RWPE2 (cell line): ENCODE data around the gene CSMD2.

Source experiments
- ATAC-seq: fragments of 200-7000 bp; cut with Tn5 transposase; 3 replicates; pipeline ENCODE4 v1.9.1; 2021; ENCODE audit warnings: low read depth
- DNase-seq: peaks from one replicate; pipeline ENCODE4 v3.0.0-alpha.2; 2020; ENCODE audit warnings: low spot score
- H3K27ac ChIP-seq: fragments of 450-650 bp; 2 replicates; pipeline ENCODE4 v1.5.1; 2017; ENCODE audit warnings: mild to moderate bottlenecking; ENCODE audit not compliant: poor library complexity, severe bottlenecking
- H3K27me3 ChIP-seq: fragments of 250-450 bp; sonication (Bioruptor Pico); 2 replicates; pipeline ENCODE4 v1.5.1; 2021; ENCODE audit warnings: mild to moderate bottlenecking, moderate library complexity; ENCODE audit not compliant: insufficient read depth, poor library complexity, severe bottlenecking
- H3K36me3 ChIP-seq: fragments of 250-450 bp; sonication (Bioruptor Pico); 2 replicates; pipeline ENCODE4 v1.5.1; 2020; ENCODE audit warnings: low read depth, mild to moderate bottlenecking, moderate library complexity
- H3K4me1 ChIP-seq: fragments of 250-450 bp; sonication (Bioruptor Pico); 2 replicates; pipeline ENCODE4 v1.5.1; 2021; ENCODE audit warnings: mild to moderate bottlenecking, moderate library complexity; ENCODE audit not compliant: insufficient read depth, poor library complexity, severe bottlenecking
- H3K4me3 ChIP-seq: fragments of 250-450 bp; sonication (Bioruptor Pico); 2 replicates; pipeline ENCODE4 v1.5.1; 2021; ENCODE audit warnings: mild to moderate bottlenecking, moderate library complexity; ENCODE audit not compliant: severe bottlenecking
- H3K9me3 ChIP-seq: fragments of 250-450 bp; sonication (Bioruptor Pico); 2 replicates; pipeline ENCODE4 v1.5.1; 2021; ENCODE audit warnings: mild to moderate bottlenecking, moderate library complexity; ENCODE audit not compliant: severe bottlenecking
- TF ChIP-seq, protein P1 (sequence below): fragments of 450-650 bp; IDR thresholded peaks from one replicate; pipeline ENCODE4 v1.5.1; 2017; ENCODE audit warnings: mild to moderate bottlenecking, moderate library complexity; ENCODE audit not compliant: poor library complexity, severe bottlenecking

The CSMD2 gene

DNA sequence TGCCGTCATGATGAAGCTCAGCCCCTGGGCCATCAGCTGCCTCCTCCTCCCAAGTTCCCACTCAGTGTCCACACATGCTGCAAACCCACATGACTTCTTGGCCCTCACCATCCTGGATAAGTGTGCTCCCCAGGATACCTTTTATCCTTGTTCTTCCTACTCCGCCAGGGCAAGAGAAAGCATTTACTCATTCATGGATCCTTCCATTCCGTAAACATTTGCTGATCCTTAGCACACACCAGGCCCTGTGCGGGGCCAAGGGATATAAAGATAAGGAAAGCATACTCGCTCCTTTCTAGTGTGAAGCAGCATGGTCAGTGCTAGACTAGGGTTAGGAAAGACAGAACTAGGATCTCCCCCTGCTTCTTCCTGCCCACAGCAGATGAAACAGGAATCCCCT lies 423.3 kb downstream of the CSMD2 start:
- Histone ChIP-seq H3K27me3 (no peaks in the 10 kb centered on the region), H3K4me3 (no peak overlapping the region), H3K4me1 (no peaks in the 10 kb centered on the region), H3K27ac (no peak overlapping the region), H3K9me3 (no peaks in the 10 kb centered on the region), H3K36me3 (no peaks in the 10 kb centered on the region)
- TF ChIP-seq, protein P1, sequence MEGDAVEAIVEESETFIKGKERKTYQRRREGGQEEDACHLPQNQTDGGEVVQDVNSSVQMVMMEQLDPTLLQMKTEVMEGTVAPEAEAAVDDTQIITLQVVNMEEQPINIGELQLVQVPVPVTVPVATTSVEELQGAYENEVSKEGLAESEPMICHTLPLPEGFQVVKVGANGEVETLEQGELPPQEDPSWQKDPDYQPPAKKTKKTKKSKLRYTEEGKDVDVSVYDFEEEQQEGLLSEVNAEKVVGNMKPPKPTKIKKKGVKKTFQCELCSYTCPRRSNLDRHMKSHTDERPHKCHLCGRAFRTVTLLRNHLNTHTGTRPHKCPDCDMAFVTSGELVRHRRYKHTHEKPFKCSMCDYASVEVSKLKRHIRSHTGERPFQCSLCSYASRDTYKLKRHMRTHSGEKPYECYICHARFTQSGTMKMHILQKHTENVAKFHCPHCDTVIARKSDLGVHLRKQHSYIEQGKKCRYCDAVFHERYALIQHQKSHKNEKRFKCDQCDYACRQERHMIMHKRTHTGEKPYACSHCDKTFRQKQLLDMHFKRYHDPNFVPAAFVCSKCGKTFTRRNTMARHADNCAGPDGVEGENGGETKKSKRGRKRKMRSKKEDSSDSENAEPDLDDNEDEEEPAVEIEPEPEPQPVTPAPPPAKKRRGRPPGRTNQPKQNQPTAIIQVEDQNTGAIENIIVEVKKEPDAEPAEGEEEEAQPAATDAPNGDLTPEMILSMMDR = no peak
- DNase-seq = no peak
- ATAC-seq = no peak

DNA sequence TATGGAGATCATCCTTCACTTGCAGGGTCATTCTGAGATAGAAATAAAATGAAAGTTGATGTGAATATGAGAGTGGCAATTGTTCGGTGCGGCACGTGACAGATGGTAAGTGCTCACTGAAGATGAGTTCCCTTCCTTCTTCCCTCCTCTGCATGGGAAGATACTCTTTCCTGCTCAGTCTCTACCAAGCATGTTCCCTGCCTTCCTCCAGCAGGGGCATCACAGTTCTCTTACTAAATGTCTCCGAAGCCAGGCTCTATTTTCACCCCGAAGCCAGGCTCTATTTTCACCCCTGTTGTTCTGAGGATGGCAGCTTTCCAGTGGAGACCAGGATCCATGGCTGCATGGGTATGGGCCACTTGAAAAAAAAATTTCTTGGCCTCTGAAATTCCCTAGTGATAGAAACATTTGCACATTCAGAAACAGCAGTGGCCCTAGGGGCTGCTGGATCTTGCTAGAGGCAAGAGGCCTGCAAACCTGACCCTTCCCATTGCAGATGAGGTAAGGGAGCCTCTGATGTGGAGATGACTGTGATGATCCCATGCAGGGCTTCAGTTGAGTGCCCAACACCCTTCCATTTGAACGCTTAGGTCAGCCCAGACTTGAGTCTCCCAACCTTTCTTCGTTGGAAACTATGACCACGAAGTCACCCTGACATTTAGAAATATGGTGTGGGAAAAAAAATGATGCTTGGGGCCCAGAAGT lies 424.8 kb downstream of the CSMD2 start:
- DNase-seq = no peak
- Histone ChIP-seq H3K36me3 (no peaks in the 10 kb centered on the region), H3K9me3 (no peaks in the 10 kb centered on the region), H3K4me1 (no peaks in the 10 kb centered on the region), H3K27me3 (no peaks in the 10 kb centered on the region), H3K4me3 (no peak overlapping the region), H3K27ac (no peak overlapping the region)
- TF ChIP-seq, protein P1 = no peak
- ATAC-seq = no peak

DNA sequence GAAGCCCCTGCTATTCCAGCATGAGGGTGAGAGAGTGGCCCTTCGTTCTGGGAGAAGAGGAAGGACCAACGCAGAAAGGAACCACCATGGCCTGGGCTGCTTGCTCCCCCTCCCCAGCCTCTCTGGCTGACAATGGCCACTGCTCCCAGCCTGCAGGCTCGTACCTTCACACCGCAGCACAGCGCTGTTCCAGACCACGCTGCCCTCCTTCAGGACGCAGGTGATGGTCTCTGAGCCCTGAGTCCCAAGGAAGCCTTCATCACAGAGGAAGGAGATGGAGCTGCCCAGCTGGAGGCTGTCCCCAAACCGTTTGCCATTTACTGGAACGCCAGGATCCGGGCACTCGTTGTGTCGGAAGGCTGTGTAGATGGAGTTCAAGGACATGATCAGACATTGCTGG lies 426.1 kb downstream of the CSMD2 start:
- Histone ChIP-seq H3K4me3 (no peak overlapping the region), H3K36me3 (no peaks in the 10 kb centered on the region), H3K4me1 (no peaks in the 10 kb centered on the region), H3K27ac (no peak overlapping the region), H3K9me3 (no peaks in the 10 kb centered on the region), H3K27me3 (peaks cover 3% of the 10 kb centered on the region)
- DNase-seq (no peak), ATAC-seq (no peak)
- TF ChIP-seq, protein P1 = no peak

DNA sequence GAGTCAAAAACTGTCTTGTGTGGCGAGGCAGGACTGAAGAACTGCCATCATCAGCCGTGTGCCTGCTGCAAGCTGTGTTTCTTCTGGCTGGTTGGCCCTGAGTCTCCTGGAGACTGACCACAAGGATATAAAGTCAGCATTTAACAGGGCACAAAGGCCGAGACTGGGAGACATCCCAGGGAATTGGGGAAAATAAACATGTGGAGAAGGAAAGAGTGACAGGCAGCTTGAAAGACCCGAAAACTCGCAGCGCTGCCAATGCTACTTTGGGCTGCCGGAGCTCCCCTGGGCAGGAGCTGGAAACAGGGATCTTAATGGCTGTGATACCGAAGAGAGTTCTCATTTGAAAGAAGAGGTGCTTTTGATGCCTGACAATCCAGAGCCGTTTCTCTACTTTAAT lies 426.5 kb downstream of the CSMD2 start:
- H3K27ac ChIP-seq = no peak overlapping the region
- TF ChIP-seq, protein P1 = no peak
- H3K4me1 ChIP-seq = no peaks in the 10 kb centered on the region
- H3K9me3 ChIP-seq = no peaks in the 10 kb centered on the region
- DNase-seq (no peak), ATAC-seq (no peak)
- peaks cover 3% of the 10 kb centered on the region for H3K27me3 ChIP-seq
- no peak overlapping the region for H3K4me3 ChIP-seq
- H3K36me3 ChIP-seq = no peaks in the 10 kb centered on the region

DNA sequence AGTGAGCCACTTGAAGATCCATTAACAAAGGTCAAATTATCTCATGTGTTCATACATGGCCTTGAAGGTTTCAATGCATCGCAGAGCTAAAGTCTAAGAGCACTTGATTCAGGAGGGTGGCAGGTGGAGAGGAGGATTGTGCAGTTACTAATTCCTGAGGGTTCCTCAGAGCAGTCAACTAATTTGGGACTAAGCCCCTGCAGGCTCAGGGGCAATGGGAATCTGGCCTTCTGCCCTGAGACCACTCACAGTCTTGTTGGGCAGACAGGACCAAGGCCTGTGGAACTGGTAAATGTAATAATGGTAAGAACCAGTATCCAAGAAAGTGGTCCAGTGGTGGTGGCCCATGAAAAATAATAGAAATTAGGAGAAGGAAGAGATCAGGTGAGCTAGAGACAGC lies 428.5 kb downstream of the CSMD2 start:
- TF ChIP-seq, protein P1 = no peak
- Histone ChIP-seq H3K4me1 (no peaks in the 10 kb centered on the region), H3K27ac (no peak overlapping the region), H3K27me3 (peaks cover 11% of the 10 kb centered on the region), H3K4me3 (no peak overlapping the region), H3K36me3 (no peaks in the 10 kb centered on the region), H3K9me3 (no peaks in the 10 kb centered on the region)
- DNase-seq (no peak), ATAC-seq (no peak)
